HG03066 (cell line): ENCODE data around the gene PCBP3.

Experiments used
- ATAC-seq: cut with Tn5 transposase; IDR thresholded peaks from one replicate; pipeline ENCODE4 v1.9.1; 2021; ENCODE audit warnings: low read depth; ENCODE audit not compliant: unreplicated experiment

Gene PCBP3

DNA sequence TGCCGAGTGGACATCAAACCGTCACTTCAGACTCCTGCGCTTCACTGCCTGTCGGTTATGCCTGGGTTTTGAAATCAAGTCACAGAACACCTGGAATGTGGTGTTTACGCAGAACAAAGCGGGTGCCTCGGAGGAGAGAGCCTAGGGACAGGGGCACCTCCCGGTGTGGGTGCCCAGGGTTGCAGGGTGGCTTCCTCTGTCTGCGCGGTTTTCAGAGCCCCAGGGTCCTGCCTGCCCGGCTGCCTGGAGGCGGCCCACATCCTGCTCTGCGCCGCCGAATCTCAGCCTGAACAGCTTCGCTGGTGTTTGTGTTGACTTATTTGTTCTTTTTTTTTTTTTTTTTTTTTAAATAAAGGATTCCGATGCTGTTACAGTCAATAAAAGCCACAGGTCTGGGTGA lies 224.6 kb downstream of the PCBP3 start:
- no peak for ATAC-seq

DNA sequence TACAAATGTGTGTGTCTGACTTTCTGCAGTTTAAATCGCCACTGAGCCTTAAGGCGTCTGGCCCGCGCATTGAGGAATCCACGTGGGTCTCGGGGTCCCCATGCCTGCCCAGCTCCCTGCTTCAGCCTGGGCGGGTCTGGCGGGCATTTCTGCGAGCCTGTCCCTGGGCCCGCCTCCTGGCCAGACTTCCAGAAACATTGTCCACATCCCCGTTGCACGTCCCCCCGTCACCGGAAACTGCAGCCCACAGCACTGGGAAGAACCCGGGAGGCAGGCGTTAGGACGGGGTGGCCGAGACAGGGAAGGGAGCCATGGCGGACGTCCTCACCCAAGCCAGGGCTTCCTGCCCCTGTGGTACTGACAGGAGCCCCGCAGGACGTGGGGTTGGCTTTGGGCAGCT lies 225.0 kb downstream of the PCBP3 start:
- no peak for ATAC-seq

DNA sequence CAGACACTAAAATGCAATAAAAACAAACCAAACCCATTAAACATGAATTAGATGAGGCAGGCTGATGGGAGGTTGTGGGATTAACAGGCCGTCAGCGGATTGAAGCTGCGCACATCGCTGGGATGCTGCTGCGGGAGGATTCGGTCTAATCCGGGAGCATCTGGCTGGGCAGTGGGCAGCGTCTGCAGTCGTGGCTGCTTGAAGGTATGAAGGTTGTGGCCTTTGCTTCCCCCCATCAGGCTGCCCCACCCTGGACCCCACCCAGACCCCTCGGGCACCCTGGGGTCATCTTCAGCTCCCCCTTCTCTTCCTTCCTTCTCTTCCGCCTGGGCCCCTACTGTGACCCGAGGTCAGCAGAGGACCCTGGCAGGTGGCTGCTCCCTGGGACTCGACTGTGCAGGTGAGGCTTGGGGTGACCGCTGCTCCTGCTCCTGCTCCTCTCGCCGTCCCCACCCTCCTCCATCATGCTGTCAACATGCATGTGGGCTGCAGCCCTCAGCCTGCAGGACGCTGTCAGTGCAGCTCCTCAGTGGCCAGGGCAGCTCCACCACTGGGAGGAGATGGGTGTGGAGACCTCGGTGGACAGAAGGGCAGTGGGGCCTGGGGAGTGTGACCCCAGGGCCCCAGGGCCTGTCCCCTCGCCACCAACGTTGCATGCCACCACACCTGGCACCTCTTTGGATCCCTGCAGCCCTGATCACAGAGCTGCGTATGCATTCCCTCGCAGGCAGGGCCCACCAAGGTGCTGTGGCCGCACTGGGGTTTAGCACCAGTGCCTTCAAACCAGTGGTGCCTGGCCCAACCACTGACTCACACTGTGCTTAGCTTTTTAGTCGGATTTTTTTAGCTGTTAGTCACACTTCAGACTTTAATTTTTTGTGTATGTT lies 225.8 kb downstream of the PCBP3 start:
- ATAC-seq: no peak

GRCh38 chr21:45870421-45870820 lies 226.9 kb downstream of the PCBP3 start:
- ATAC-seq: no peak

DNA sequence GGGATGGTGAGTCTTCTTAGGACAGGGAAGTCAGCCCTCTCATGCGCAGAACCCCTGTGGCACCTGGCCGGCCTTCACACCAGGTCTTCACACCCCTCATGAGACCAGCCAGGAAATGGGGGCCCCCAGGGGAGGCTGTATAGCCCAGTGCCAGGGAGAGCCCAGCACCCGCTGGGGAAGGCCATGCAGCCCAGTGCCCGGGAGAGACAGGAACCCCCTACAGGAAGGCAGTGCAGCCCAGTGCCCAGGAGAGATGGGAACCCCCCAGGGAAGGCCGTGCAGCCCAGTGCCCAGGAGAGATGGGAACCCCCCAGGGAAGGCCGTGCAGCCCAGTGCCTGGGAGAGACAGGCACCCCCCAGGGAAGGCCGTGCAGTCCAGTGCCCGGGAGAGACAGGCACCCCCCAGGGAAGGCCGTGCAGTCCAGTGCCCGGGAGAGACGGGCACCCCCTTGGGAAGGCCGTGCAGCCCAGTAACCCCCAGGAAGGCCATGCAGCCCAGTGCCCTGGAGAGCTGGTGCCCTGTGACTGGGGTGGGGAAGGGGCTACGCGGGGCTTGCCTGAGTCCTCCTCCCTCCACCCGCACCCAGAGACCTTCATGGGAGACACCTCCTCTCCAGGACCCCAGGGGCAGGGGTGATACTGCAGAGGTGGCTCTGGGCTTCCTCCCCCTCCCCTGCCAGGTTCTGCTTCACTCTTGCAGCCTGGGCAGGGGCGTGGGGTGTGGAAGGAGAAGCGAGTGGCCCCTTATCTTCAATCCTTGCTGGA lies 227.5 kb downstream of the PCBP3 start:
- no peak for ATAC-seq

- ATAC-seq: no peak
Measured at GRCh38 chr21:45871616-45872236, 228.2 kb downstream of the PCBP3 start.

DNA sequence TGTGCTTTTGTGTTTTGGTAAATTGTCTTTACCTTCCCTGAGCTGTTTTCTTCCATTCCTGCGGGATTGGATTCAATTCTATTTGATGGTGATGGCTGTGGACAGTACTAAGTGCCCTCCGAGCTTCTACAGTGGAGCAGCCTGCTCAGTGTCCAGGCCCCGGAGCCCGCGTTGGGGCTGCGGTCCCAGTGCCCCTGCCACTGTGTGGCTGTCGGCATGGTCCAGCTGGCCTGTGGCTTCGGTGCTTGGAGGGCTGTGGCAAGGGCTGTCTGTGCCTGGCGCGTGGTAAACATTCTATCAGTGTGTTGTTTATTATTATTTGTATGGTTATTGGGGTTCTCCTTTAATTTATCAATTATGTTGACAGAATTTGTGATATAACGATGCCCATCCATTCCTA lies 228.9 kb downstream of the PCBP3 start:
- ATAC-seq: no peak

DNA sequence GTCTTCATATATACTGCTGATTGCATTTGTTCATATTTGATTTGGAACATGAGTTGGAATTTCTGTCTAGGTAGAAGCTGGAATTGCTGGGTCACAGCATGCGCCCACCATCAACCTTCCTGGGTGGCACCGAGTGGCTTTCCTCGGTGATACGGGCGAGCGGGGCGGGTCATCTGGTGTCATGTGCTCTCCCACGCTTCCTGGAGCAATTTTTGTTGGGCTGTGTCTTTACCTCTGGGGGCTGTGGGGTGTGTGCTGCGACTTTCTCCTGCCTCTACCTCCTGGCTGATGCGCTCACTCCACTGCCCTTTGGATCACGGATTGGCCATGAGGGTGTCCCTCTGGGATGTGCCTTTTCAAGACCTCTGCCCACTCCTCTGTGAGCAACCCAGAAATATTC lies 229.4 kb downstream of the PCBP3 start:
- ATAC-seq: no peak

GRCh38 chr21:45873418-45873817 lies 229.9 kb downstream of the PCBP3 start:
- ATAC-seq: no peak

DNA sequence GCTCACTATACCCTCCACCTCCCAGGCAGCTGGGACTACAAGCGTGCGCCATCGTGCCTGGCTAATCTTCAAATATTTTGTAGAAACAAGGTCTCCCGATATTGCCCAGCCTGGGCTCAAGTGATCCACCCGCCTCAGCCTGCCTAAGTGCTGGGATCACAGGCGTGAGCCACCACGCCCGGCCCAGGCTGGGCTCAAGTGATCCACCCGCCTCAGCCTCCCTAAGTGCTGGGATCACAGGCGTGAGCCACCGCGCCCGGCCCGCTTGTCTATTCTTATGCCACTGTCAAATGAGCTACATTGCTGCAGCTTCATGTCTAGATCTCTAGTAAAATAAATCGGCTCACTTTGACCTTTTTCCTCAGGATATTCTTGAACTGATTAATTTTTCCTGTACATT lies 230.3 kb downstream of the PCBP3 start:
- no peak for ATAC-seq

DNA sequence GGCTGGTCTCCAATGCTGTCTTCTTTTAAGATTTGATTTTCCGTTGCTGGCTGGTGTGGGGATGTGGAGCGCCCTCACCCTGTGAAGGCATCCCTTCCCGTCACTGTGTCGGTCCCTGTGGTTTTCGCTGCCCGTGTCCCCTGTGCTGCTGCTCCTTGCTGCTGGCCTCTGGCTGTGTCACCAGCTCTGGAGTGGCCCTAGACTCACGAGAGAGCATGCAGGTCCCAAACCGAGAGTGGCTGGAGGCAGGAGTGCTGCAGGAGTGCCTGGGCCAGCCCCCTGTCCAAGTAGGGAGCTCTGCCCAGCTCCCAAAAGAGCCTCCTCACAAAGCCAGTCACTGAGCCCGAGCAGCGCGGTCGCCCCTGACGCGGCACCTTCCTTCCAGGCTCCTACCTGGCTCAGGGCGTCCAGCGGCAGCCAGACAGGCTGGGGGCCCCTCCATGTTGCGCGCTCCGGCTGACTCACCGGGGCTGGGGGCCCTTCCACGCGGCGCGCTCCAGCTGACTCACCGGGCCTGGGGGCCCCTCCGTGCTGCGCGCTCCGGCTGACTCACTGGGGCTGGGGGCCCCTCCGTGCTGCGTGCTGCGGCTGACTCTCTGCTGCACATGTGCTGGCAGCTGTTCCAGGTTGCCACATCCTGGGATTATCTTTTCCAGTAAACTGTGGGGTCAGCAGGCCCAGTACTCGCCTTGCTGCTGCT lies 231.3 kb downstream of the PCBP3 start:
- no peak for ATAC-seq

DNA sequence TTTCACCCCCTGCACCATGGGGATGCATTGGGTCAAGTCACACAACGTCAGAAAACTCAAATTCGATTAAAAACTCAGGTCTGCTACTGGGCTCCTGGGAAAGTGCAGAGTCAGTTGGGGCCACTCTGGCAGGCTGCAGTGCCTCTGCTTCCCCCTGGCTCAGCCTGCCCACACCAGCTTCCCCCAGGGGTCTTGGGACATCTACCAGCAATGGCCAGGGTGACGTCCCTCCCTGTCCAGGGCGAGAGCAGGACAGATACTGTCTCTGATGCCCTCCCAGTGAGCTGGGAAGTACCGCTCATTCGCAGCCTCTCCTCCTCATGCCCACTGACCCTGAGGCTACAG lies 231.9 kb downstream of the PCBP3 start:
- ATAC-seq: no peak

- no peak for ATAC-seq
Measured at GRCh38 chr21:45875881-45876280, 232.4 kb downstream of the PCBP3 start.

DNA sequence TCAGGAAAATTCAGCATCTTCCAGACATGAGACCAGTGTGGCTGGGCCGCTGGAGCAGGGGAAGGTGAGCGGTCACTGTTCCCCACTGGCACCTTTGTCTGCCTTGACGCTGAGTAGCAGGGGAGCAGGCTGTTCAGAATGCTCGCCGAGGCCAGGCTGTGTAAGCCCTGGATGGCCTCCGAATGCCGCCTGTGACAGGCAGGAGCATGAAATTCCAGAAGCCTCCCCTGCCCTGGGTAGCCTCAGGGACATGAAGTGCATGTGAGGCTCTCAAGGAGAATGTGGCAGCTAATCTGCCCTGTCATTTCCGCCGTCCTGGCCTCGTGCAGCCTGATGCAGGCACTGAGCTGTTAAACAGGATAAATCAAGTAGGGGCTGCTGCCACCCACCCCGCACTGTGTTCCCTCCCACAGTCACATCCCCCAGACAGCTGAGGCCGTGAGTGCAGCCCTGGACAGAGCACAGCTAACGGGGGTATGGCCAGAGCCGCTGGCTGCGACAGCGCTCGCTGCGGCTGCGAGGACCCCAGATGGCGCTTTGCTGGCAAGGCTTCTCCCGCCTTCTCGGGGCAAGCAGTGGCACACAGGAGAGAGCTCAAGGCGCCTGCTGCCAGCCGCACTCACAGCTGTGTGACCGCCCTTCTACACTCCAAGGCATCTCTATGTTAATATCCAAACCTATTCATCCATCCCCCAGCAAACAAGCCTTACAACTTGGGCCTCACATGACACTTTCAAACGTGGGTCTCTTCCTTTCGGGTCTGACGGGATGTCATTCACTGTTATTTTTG lies 233.1 kb downstream of the PCBP3 start:
- no peak for ATAC-seq

- ATAC-seq: no peak
Measured at GRCh38 chr21:45877171-45877438, 233.6 kb downstream of the PCBP3 start.

DNA sequence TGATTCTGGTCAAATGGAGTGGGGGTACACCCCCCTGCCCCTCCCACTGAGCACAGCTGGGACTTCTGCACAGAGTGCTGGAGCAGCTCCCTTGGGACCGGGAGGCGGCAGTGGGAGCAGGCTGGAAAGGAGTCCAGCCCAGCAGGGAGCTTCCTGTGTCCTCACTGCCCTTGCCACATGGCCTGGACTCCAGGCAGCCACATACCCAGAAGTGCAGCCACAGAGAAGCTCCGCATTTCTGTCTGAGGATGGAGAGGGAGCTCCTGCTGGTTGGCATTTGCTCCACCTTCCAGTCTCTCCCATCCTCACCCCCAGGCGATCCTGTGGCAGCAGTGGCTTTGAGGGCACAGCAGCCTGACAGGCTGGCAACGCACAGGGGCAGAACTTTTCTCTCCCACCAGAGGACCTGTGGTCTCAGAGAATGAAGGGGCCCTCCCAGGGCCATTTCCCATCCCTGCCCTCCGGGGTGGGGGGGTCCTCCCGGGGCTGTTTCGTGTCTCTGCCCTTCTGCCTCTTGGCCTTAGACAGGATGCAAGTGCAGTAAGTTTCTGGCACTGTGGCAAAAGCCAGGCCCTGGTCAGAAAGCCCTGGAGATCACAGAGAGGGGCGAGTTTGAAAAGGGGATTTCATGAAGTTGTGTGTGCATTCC lies 234.4 kb downstream of the PCBP3 start:
- no peak for ATAC-seq

DNA sequence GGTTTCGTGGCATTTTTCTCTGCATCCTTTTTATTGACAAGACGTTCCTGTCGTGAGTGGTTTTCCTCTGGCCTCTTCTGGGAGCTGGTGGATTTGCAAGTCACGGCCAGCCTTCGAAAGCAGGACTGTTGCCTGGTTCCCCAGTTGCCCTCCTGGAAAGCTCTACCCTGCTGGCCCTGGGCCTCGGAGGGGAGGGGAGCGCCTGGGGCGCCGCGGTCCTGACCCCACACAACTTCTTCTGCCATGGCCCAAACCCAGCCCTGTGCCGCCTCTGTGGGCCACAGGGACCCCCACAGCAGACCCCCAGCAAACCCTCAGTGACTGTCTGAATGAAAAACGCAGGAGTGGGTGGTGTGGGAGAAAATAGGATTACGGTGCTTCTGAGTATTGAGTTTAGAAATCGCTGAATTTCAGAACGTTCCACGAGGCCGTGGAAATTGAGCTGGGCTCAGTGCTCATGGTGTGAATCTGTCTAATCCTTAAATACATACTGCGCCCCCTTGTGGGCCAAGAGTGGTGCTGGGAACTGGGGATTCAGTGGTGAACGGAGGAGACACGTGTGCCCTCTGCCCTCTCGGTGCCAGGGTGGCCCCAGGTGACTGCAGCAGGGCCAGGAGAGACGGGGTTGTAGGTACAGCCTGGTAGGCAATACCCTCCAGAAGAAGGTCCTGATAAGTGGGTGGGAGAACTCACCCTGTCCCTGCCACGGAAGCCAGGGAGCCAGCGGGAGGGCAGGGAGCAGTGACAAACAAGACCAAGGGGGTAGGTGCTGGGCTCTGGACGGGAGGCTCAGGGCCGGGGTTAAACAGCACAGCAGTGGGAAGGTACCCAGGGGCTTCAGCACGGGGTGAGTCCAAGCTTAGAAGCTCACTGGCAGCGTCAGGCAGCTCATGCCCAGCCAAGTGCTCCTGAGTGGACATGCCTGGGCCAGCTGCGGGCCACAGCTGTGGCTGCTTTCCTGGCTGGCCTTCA lies 236.9 kb downstream of the PCBP3 start:
- no peak for ATAC-seq

GRCh38 chr21:45882645-45883044 lies 239.1 kb downstream of the PCBP3 start:
- no peak for ATAC-seq

DNA sequence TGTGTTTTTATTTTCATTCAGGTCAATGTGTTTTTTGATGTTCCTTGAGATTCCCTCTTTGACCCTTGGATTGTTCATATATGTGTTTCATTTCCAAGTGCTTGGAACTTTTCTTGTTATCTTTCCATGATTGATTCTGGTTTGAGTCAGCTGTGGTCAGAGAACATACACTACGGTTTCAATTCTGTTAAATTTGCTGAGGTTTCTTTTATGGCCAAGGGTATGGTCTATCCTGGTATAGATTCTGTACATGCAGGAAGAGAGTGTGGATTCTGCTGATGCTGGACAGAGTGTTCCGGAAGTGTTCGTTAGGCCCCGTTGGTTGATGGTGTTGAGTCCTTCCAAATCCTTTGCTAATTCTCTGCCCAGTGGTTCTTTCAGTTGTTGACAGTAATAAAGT lies 239.6 kb downstream of the PCBP3 start:
- no peak for ATAC-seq
